HEK293T (cell line): ENCODE data around the gene TPCN1.

Experiments
- ARNT ChIP-seq: fragments of 450-650 bp; IDR thresholded peaks from 2 replicates; pipeline ENCODE4 v1.6.1; 2017; ENCODE audit warnings: mild to moderate bottlenecking
- BHLHE40 ChIP-seq: fragments of 450-650 bp; IDR thresholded peaks from 2 replicates; pipeline ENCODE4 v1.6.1; 2016; ENCODE audit warnings: mild to moderate bottlenecking, moderate library complexity, borderline replicate concordance
- CTBP1 ChIP-seq: fragments of 450-650 bp; IDR thresholded peaks from 2 replicates; pipeline ENCODE4 v1.6.1; 2016; ENCODE audit warnings: borderline replicate concordance
- ELF4 ChIP-seq: fragments of 450-650 bp; IDR thresholded peaks from 2 replicates; pipeline ENCODE4 v1.6.1; 2017; ENCODE audit warnings: antibody characterized with exemption
- FOXA1 ChIP-seq: fragments of 450-650 bp; IDR thresholded peaks from 2 replicates; pipeline ENCODE4 v1.6.1; 2016; ENCODE audit warnings: mild to moderate bottlenecking
- FOXK2 ChIP-seq: fragments of 450-650 bp; IDR thresholded peaks from 2 replicates; pipeline ENCODE4 v1.6.1; 2016; ENCODE audit warnings: mild to moderate bottlenecking
- FOXM1 ChIP-seq: fragments of 450-650 bp; IDR thresholded peaks from 2 replicates; pipeline ENCODE4 v1.6.1; 2017; ENCODE audit warnings: mild to moderate bottlenecking, borderline replicate concordance
- L3MBTL2 ChIP-seq: fragments of 450-650 bp; conservative IDR thresholded peaks from 2 replicates; pipeline ENCODE4 v1.6.1; 2016; ENCODE audit warnings: mild to moderate bottlenecking
- LEF1 ChIP-seq: fragments of 450-650 bp; IDR thresholded peaks from 2 replicates; pipeline ENCODE4 v1.6.1; 2017; ENCODE audit warnings: mild to moderate bottlenecking, borderline replicate concordance
- SUZ12 ChIP-seq: fragments of 450-650 bp; IDR thresholded peaks from 2 replicates; pipeline ENCODE4 v1.6.1; 2016; ENCODE audit warnings: mild to moderate bottlenecking

DNA sequence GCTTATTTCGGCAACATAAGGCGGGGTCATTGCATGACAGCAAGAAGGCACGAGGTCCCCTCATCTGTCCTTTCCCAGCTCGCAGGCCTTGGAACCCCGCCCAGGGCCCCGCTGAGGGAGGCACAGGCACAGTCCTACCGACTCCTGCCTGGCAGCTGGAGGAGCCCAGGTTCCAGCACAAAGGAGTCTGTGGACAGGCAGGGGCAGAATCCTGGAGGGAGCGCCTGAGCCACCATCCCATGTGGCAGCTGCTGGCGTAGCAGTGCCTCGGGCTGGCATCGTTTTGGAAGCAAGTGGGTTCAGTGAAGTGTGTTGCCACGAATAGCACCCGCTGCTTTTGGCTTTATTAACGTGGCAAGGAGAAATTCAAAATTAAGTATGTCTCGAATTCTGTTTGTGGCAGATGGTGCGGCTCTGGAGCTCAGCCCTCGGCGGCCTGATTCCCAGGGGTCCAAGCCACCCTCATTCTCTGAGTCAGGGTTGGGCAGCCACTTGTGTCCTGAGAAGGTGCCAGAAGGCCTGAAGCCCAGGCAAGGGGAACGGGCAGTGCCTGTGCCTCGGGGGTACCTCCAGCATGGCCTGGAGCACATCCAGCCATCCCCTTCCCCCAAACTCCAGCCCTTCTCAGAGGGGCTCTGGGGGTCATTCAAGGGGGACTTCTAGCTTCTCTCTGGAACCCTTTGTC lies 77.7 kb downstream of the TPCN1 start:
- TF ChIP-seq FOXM1: no peak
- no peak for TF ChIP-seq FOXK2
- no peak for TF ChIP-seq LEF1
- no peak for TF ChIP-seq SUZ12
- TF ChIP-seq BHLHE40: no peak
- TF ChIP-seq L3MBTL2: no peak
- no peak for TF ChIP-seq FOXA1
- no peak for TF ChIP-seq ELF4
- no peak for TF ChIP-seq ARNT
- TF ChIP-seq CTBP1: no peak
